Stimulated activated CD8-positive, alpha-beta memory T cell treated with anti-CD3 and anti-CD28 coated beads, Interleukin-15, amount 100 ng/mL, for 4 hours (primary cell): ENCODE measurements around the gene PFKFB4.

Experiments used
- DNase-seq, 2 donors: peaks; one replicate each; pipeline ENCODE4 v3.0.0-alpha.2; 2020; ENCODE audit warnings: low read depth in 2 of 2

The PFKFB4 gene

GRCh38 chr3:48584836-48585235 is 28.2 kb upstream of the PFKFB4 start:
- no peak for DNase-seq

GRCh38 chr3:48581621-48582481 is 25.2 kb upstream of the PFKFB4 start:
- no peak for DNase-seq

- DNase-seq: no peak
Measured at GRCh38 chr3:48576647-48577046, 20.0 kb upstream of the PFKFB4 start.

- DNase-seq: no peak
Measured at GRCh38 chr3:48575366-48575765, 18.8 kb upstream of the PFKFB4 start.

GRCh38 chr3:48573973-48574585 is 17.5 kb upstream of the PFKFB4 start:
- no peak for DNase-seq

GRCh38 chr3:48572517-48572916 is 15.9 kb upstream of the PFKFB4 start:
- DNase-seq: no peak

- no peak for DNase-seq
Measured at GRCh38 chr3:48571938-48572337, 15.3 kb upstream of the PFKFB4 start.

- no peak for DNase-seq
Measured at GRCh38 chr3:48569808-48570450, 13.3 kb upstream of the PFKFB4 start.

GRCh38 chr3:48569400-48569799 is 12.8 kb upstream of the PFKFB4 start:
- no peak for DNase-seq

- DNase-seq: no peak
Measured at GRCh38 chr3:48568476-48568875, 11.9 kb upstream of the PFKFB4 start.

GRCh38 chr3:48567500-48567899 is 10.9 kb upstream of the PFKFB4 start:
- DNase-seq: no peak

- no peak for DNase-seq
Measured at GRCh38 chr3:48567090-48567489, 10.5 kb upstream of the PFKFB4 start.

- DNase-seq: no peak
Measured at GRCh38 chr3:48566401-48566760, 9.8 kb upstream of the PFKFB4 start.

GRCh38 chr3:48565591-48566400 is 9.2 kb upstream of the PFKFB4 start:
- no peak for DNase-seq

GRCh38 chr3:48565186-48565585 is 8.6 kb upstream of the PFKFB4 start:
- no peak for DNase-seq

GRCh38 chr3:48564667-48565066 is 8.1 kb upstream of the PFKFB4 start:
- no peak for DNase-seq

- peak; percentile 16 to 47 for DNase-seq
Measured at GRCh38 chr3:48564022-48564421, 7.4 kb upstream of the PFKFB4 start.

- no peak for DNase-seq
Measured at GRCh38 chr3:48563382-48563918, 6.8 kb upstream of the PFKFB4 start, which contains the start of gene UCN2. TSS of gene UCN2 (minus strand) at chr3:48563781. CDS start at chr3:48563124, 657 bp downstream.

GRCh38 chr3:48562367-48563095 is 5.9 kb upstream of the PFKFB4 start:
- no peak for DNase-seq

- DNase-seq: no peak
Measured at GRCh38 chr3:48561045-48561736, 4.6 kb upstream of the PFKFB4 start.
